Smooth muscle cell (in vitro differentiated cells): Measurements from ENCODE around the gene RBMX. TPM values are rescaled to one million over a fixed set of nuclear protein-coding genes. Genes with fewer than 3 reads are reported as not detected.
"Not testable (repeated sequence)": the region's sequence is repeated elsewhere in the genome, so short reads cannot be mapped to it uniquely, and the experiment has no call there.

Source experiments
- DNase-seq: peaks from one replicate; lab custom pipeline; 2025; ENCODE audit not compliant: unreplicated experiment; lab: John Stamatoyannopoulos, UW
- H2AFZ ChIP-seq: fragments of 200-600 bp; sonication (generic); 2 replicates; pipeline ENCODE4 v1.6.0; 2016; ENCODE audit warnings: antibody characterized with exemption, low read depth, mild to moderate bottlenecking
- H3F3A ChIP-seq: fragments of 200-600 bp; sonication (generic); 2 replicates; pipeline ENCODE4 v1.6.0; 2017; ENCODE audit warnings: antibody characterized with exemption, low read depth
- H3K27ac ChIP-seq: fragments of 200-600 bp; sonication (generic); 2 replicates; pipeline ENCODE4 v1.5.1; 2016; ENCODE audit warnings: low read depth, mild to moderate bottlenecking
- H3K27me3 ChIP-seq: fragments of 200-600 bp; sonication (generic); 2 replicates; pipeline ENCODE4 v1.6.1; 2016; ENCODE audit warnings: low read depth, mild to moderate bottlenecking
- H3K36me3 ChIP-seq: fragments of 200-600 bp; sonication (generic); 2 replicates; pipeline ENCODE4 v1.5.1; 2016; ENCODE audit warnings: low read depth
- H3K4me1 ChIP-seq: fragments of 200-600 bp; sonication (generic); 2 replicates; pipeline ENCODE4 v1.5.1; 2016; ENCODE audit warnings: low read depth
- H3K4me2 ChIP-seq: fragments of 200-600 bp; sonication (generic); 2 replicates; pipeline ENCODE4 v1.6.0; 2016; ENCODE audit warnings: mild to moderate bottlenecking
- H3K4me3 ChIP-seq: fragments of 200-600 bp; sonication (generic); 2 replicates; pipeline ENCODE4 v1.5.1; 2016; ENCODE audit warnings: mild to moderate bottlenecking
- H3K79me2 ChIP-seq: fragments of 200-600 bp; sonication (generic); 2 replicates; pipeline ENCODE4 v1.6.0; 2016; ENCODE audit warnings: low read depth, mild to moderate bottlenecking
- H3K9ac ChIP-seq: fragments of 200-600 bp; sonication (generic); 2 replicates; pipeline ENCODE4 v1.6.0; 2016; ENCODE audit warnings: low read depth
- H3K9me3 ChIP-seq: fragments of 200-600 bp; sonication (generic); replicated peaks from 2 replicates; pipeline ENCODE4 v1.5.1; 2016; ENCODE audit warnings: low read depth
- H4K20me1 ChIP-seq: fragments of 200-600 bp; sonication (generic); 2 replicates; pipeline ENCODE4 v1.6.0; 2016; ENCODE audit warnings: low read depth
- WGBS: methylation state at CpG from one replicate; pipeline ENCODE4 v1.1.7; 2016; ENCODE audit warnings: low lambda C conversion rate; 5-methylcytosine and 5-hydroxymethylcytosine counted together
- polyA plus RNA-seq: library from polyadenylated mRNA; unstranded; fragments of >200 nt; fragmentation: Nextera tagmentation; extraction: Ambion mirVana; gene quantifications from 2 replicates; pipeline ENCODE4 v1.2.1, GENCODE V29; 2016
- total RNA-seq: library from RNA; depleted of rRNA; stranded (reverse); fragments of >200 nt; gene quantifications from 2 replicates; pipeline ENCODE4 v1.2.3, GENCODE V29; 2014
- TF ChIP-seq, protein P1 (sequence below): fragments of 200-600 bp; sonication (generic); IDR thresholded peaks from 2 replicates; pipeline ENCODE4 v1.5.1; 2017; ENCODE audit warnings: borderline replicate concordance, mild to moderate bottlenecking, antibody characterized with exemption; ENCODE audit not compliant: insufficient read depth, poor library complexity, severe bottlenecking

The RBMX gene
- total RNA-seq (196 and 255 TPM in 2 replicates), polyA plus RNA-seq (99.9 and 110 TPM in 2 replicates)

DNA sequence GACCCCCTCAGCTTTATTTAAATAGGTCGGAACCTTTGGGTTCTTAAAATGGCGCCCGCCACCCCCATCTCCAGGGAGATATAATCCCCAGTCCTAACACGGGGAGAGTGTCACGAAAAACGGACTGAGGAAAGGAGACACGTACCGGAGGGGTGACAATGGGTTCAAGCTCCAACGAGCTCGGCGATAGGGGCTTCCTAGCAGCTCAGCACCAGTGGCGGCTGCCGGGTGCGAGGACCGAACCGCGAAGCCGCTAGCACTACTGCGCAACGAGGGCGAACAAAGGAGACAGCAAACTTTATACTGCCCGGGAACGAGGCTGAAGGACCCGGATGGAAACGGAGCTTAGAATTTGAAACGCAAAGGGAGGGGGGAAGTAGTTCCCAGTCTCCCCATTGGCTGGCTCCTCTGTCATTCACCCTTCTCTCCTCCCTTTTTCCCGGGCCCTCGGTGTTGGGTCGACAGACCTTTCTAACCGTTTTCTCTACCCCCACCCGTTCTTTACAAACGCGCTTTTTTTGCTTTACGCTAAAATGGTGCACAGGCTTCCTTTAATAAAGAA, at the start of gene RBMX:
TSS of gene RBMX (minus strand) at position 274 of the 562 bp plus-strand sequence. CDS start 1,298 bp downstream, outside the sequence.
- peak within 1 kb of the TSS; percentile 87 for H3K4me3 ChIP-seq
- H2AFZ ChIP-seq = peak within 1 kb of the TSS; percentile 71
- H3K4me1 ChIP-seq = peaks cover 4% of the 10 kb centered on the region
- no peaks in the 10 kb centered on the region for H3K27me3 ChIP-seq
- 34% methylated on average over 34 of the region's 34 CpGs for WGBS
- TF ChIP-seq, protein P1, sequence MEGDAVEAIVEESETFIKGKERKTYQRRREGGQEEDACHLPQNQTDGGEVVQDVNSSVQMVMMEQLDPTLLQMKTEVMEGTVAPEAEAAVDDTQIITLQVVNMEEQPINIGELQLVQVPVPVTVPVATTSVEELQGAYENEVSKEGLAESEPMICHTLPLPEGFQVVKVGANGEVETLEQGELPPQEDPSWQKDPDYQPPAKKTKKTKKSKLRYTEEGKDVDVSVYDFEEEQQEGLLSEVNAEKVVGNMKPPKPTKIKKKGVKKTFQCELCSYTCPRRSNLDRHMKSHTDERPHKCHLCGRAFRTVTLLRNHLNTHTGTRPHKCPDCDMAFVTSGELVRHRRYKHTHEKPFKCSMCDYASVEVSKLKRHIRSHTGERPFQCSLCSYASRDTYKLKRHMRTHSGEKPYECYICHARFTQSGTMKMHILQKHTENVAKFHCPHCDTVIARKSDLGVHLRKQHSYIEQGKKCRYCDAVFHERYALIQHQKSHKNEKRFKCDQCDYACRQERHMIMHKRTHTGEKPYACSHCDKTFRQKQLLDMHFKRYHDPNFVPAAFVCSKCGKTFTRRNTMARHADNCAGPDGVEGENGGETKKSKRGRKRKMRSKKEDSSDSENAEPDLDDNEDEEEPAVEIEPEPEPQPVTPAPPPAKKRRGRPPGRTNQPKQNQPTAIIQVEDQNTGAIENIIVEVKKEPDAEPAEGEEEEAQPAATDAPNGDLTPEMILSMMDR = no peak
- H3K27ac ChIP-seq = peak within 1 kb of the TSS; percentile 87
- H3K36me3 ChIP-seq = no peaks in the 10 kb centered on the region
- peaks cover 41% of the 10 kb centered on the region for H3K79me2 ChIP-seq
- H3F3A ChIP-seq = no peaks in the 10 kb centered on the region
- no peaks in the 10 kb centered on the region for H3K9me3 ChIP-seq
- H4K20me1 ChIP-seq = peaks cover 35% of the 10 kb centered on the region
- H3K4me2 ChIP-seq = peak within 1 kb of the TSS; percentile 87
- DNase-seq = peak; percentile 27
- H3K9ac ChIP-seq = peak within 1 kb of the TSS; percentile 97

DNA sequence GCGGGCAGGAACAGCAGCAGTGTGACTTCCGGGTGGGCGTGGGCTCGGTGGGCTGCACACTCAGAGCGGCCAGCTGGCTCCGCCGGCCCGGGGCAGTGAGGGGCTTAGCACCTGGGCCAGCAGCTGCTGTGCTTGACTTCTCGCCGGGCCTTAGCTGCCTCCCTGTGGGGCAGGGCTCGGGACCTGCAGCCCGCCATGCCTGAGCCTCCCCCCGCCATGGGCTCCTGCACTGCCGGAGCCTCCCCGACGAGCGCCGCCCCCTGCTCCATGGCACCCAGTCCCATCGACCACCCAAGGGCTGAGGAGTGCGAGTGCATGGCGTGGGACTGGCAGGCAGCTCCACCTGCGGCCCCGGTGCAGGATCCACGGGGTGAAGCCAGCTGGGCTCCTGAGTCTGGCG, 40.9 kb upstream of the RBMX start:
- not testable (repeated sequence) for DNase-seq, H3K36me3 ChIP-seq

DNA sequence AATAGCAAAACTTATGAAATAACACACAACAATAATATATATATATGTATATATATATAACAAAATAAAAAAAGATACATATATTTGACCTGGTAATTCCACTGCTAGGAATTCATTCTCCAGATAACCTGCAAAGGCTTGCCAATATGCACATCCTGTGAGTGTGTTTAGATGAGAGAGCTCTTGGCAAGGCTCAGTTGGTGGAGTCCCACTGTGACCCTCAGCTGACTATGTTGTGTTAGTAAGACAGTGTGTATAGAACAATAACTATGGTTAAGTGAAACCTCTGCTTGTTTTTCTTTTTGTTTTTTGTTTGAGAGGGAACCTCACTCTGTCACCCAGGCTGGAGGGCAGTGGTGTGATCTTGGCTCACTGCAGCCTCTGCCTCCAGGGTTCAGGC, 39.5 kb upstream of the RBMX start:
- no peak overlapping the region for H3K4me3 ChIP-seq
- H3K9me3 ChIP-seq = no peaks in the 10 kb centered on the region
- H2AFZ ChIP-seq = no peak overlapping the region
- no peak overlapping the region for H3K9ac ChIP-seq
- H3K4me2 ChIP-seq = no peak overlapping the region
- H4K20me1 ChIP-seq = no peaks in the 10 kb centered on the region
- DNase-seq = no peak
- H3K79me2 ChIP-seq = no peaks in the 10 kb centered on the region
- no peaks in the 10 kb centered on the region for H3K36me3 ChIP-seq
- no peaks in the 10 kb centered on the region for H3F3A ChIP-seq
- H3K27ac ChIP-seq = no peak overlapping the region
- H3K4me1 ChIP-seq = no peaks in the 10 kb centered on the region
- TF ChIP-seq, protein P1 = no peak
- no peaks in the 10 kb centered on the region for H3K27me3 ChIP-seq

More for the DNA sequence above, 40.9 kb upstream of the RBMX start:
- WGBS = 94% methylated on average over 25 of the region's 25 CpGs
- H3K79me2 ChIP-seq, H3K27ac ChIP-seq, H3K9me3 ChIP-seq, H3K4me1 ChIP-seq, H3K4me3 ChIP-seq, H4K20me1 ChIP-seq, H2AFZ ChIP-seq, H3K4me2 ChIP-seq, H3K9ac ChIP-seq, H3K27me3 ChIP-seq, H3F3A ChIP-seq: not testable (repeated sequence)

DNA sequence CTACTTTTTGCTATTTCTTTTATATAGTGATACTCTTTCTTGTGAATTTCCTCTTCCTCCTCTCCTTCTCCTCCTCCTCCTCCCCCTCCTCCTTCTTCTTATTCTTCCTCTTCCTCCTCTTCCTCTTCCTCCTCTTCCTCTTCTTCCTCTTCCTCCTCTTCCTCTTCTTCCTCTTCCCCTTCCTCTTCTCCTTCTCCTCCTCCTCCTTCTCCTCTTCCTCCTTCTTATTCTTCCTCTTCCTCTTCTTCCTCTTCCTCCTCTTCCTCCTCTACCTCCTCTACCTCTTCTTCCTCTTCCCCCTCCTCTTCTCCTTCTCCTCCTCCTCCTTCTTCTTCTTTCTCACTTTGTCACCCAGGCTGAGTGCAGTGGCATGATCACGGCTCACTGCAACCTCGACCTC, 36.3 kb upstream of the RBMX start:
- Histone ChIP-seq H3K9me3 (no peaks in the 10 kb centered on the region), H3K4me1 (no peaks in the 10 kb centered on the region), H3K27ac (no peak overlapping the region), H3F3A (no peaks in the 10 kb centered on the region), H3K4me2 (no peak overlapping the region), H4K20me1 (no peaks in the 10 kb centered on the region), H3K9ac (no peak overlapping the region), H3K79me2 (no peaks in the 10 kb centered on the region), H3K36me3 (no peaks in the 10 kb centered on the region), H3K27me3 (no peaks in the 10 kb centered on the region), H2AFZ (no peak overlapping the region), H3K4me3 (no peak overlapping the region)
- DNase-seq = no peak
- 88% methylated on average over 2 of the region's 2 CpGs for WGBS
- TF ChIP-seq, protein P1 = no peak

DNA sequence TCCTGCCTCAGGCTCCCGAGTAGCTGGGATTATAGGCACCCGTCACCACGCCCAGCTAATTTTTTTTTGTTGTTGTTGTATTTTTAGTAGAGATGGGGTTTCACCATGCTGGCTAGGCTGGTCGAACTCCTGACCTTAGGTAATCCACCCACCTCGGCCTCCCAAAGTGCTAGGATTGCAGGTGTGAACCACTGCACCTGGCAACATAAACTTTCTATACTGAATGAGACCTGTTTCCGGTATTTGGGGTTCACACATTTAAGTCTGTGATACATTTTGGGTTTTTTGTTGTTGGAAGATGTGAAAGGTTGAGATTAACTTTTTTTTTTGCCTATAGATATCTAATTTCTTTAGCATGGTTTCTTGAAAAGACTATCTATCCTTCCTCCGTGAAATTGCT, 31.1 kb upstream of the RBMX start:
- WGBS = 86% methylated on average over 7 of the region's 7 CpGs
- H3K4me2 ChIP-seq = not testable (repeated sequence)

More for the DNA sequence above, 31.1 kb upstream of the RBMX start:
- H3K27ac ChIP-seq, H3K36me3 ChIP-seq, H3K9ac ChIP-seq, H4K20me1 ChIP-seq, H3K4me1 ChIP-seq, H3K4me3 ChIP-seq, H3F3A ChIP-seq, H3K79me2 ChIP-seq, DNase-seq, H2AFZ ChIP-seq, H3K27me3 ChIP-seq, H3K9me3 ChIP-seq: not testable (repeated sequence)
